Mesenchymal stem cell (in vitro differentiated cells and primary cell): ENCODE results near the gene TYSND1.

Experiments used
- DNase-seq: peaks from one replicate; pipeline ENCODE4 v3.0.0-alpha.2; 2013
- H2AFZ ChIP-seq: one replicate; pipeline ENCODE4 v1.6.1; 2013; ENCODE audit warnings: low read depth, mild to moderate bottlenecking, control low read depth, inconsistent platforms, low read length, moderate library complexity
- H2AK5ac ChIP-seq: 2 replicates; pipeline ENCODE4 v1.6.1; 2013; ENCODE audit warnings: low read length, moderate library complexity, mild to moderate bottlenecking, inconsistent platforms; ENCODE audit not compliant: severe bottlenecking
- H2BK120ac ChIP-seq: one replicate; pipeline ENCODE4 v1.6.1; 2013; ENCODE audit warnings: low read depth, mild to moderate bottlenecking, inconsistent platforms, low read length, moderate library complexity
- H2BK12ac ChIP-seq, 2 experiments: one replicate each; pipeline ENCODE4 v1.6.1; 2013; ENCODE audit warnings: inconsistent platforms in 2 of 2, low read length in 2 of 2, mild to moderate bottlenecking in 2 of 2, moderate library complexity in 2 of 2, control low read depth in 1 of 2
- H2BK15ac ChIP-seq: one replicate; pipeline ENCODE4 v1.6.1; 2013; ENCODE audit warnings: mild to moderate bottlenecking, low read depth, inconsistent platforms; ENCODE audit not compliant: poor library complexity, severe bottlenecking
- H2BK5ac ChIP-seq: 2 replicates; pipeline ENCODE4 v1.6.1; 2013; ENCODE audit warnings: low read depth, mild to moderate bottlenecking, low read length, control low read depth, inconsistent platforms; ENCODE audit not compliant: poor library complexity, severe bottlenecking
- H3K14ac ChIP-seq, 2 experiments: one replicate each; pipeline ENCODE4 v1.6.1; 2013; ENCODE audit warnings: inconsistent platforms in 2 of 2, low read length in 2 of 2, control low read depth in 1 of 2, mild to moderate bottlenecking in 1 of 2, moderate library complexity in 1 of 2
- H3K18ac ChIP-seq, 2 experiments: one replicate each; pipeline ENCODE4 v1.6.1; 2013; ENCODE audit warnings: inconsistent platforms in 2 of 2, low read length in 2 of 2, control low read depth in 1 of 2, low read depth in 1 of 2, mild to moderate bottlenecking in 1 of 2
- H3K23ac ChIP-seq, 2 experiments: one replicate each; pipeline ENCODE4 v1.6.1; 2013; ENCODE audit warnings: inconsistent platforms in 2 of 2, low read length in 2 of 2, mild to moderate bottlenecking in 2 of 2, moderate library complexity in 2 of 2, control low read depth in 1 of 2
- H3K27ac ChIP-seq: 2 replicates; pipeline ENCODE4 v1.5.1; 2013; ENCODE audit warnings: mild to moderate bottlenecking, moderate library complexity, low read length, control low read depth, inconsistent platforms; ENCODE audit not compliant: poor library complexity, severe bottlenecking
- H3K27me3 ChIP-seq, 2 experiments: 2 replicates each; pipeline versions ENCODE4 v1.6.1 to v1.7.0; 2013; ENCODE audit warnings: low read length in 2 of 2, mild to moderate bottlenecking in 2 of 2, moderate library complexity in 2 of 2, control low read depth in 1 of 2, inconsistent platforms in 1 of 2; ENCODE audit not compliant: control insufficient read depth in 1 of 2, insufficient read depth in 1 of 2
- H3K36me3 ChIP-seq, 2 experiments: 2 replicates each; pipeline versions ENCODE4 v1.6.1 to v1.7.0; 2013; ENCODE audit warnings: low read length in 2 of 2, control low read depth in 1 of 2, inconsistent platforms in 1 of 2, low read depth in 1 of 2, mild to moderate bottlenecking in 1 of 2; ENCODE audit not compliant: insufficient read depth in 2 of 2, control insufficient read depth in 1 of 2
- H3K4ac ChIP-seq, 2 experiments: one replicate each; pipeline ENCODE4 v1.6.1; 2013; ENCODE audit warnings: inconsistent platforms in 2 of 2, low read length in 2 of 2, mild to moderate bottlenecking in 2 of 2, moderate library complexity in 2 of 2, control low read depth in 1 of 2, low read depth in 1 of 2
- H3K4me1 ChIP-seq: 2 replicates; pipeline ENCODE4 v1.6.1; 2013; ENCODE audit warnings: low read depth, low read length, control low read depth; ENCODE audit not compliant: control insufficient read depth, insufficient read depth
- H3K4me2 ChIP-seq: 2 replicates; pipeline ENCODE4 v1.6.1; 2013; ENCODE audit warnings: low read length, mild to moderate bottlenecking, inconsistent platforms; ENCODE audit not compliant: poor library complexity, severe bottlenecking
- H3K4me3 ChIP-seq, 2 experiments: 2 replicates each; pipeline versions ENCODE4 v1.5.1 to v1.7.0; 2013; ENCODE audit warnings: low read length in 2 of 2, mild to moderate bottlenecking in 2 of 2, control low read depth in 1 of 2, low read depth in 1 of 2; ENCODE audit not compliant: insufficient read depth in 1 of 2
- H3K79me1 ChIP-seq: replicated peaks from 2 replicates; pipeline ENCODE4 v1.6.1; 2013; ENCODE audit warnings: mild to moderate bottlenecking, control low read depth, low read length, inconsistent platforms; ENCODE audit not compliant: poor library complexity, severe bottlenecking
- H3K9ac ChIP-seq: 2 replicates; pipeline ENCODE4 v1.7.0; 2013; ENCODE audit warnings: mild to moderate bottlenecking, low read length, moderate library complexity
- H3K9me3 ChIP-seq: 2 replicates; pipeline ENCODE4 v1.7.0; 2013; ENCODE audit warnings: mild to moderate bottlenecking, low read length; ENCODE audit not compliant: control insufficient read depth
- H4K8ac ChIP-seq: one replicate; pipeline ENCODE4 v1.6.1; 2013; ENCODE audit warnings: inconsistent platforms, mild to moderate bottlenecking, low read length, moderate library complexity
- H4K91ac ChIP-seq: one replicate; pipeline ENCODE4 v1.6.1; 2013; ENCODE audit warnings: mild to moderate bottlenecking, low read length, inconsistent platforms
- WGBS: methylation state at CpG from one replicate; pipeline ENCODE4 v1.1.7; 2013; ENCODE audit warnings: mixed read lengths; 5-methylcytosine and 5-hydroxymethylcytosine counted together

The TYSND1 gene

DNA sequence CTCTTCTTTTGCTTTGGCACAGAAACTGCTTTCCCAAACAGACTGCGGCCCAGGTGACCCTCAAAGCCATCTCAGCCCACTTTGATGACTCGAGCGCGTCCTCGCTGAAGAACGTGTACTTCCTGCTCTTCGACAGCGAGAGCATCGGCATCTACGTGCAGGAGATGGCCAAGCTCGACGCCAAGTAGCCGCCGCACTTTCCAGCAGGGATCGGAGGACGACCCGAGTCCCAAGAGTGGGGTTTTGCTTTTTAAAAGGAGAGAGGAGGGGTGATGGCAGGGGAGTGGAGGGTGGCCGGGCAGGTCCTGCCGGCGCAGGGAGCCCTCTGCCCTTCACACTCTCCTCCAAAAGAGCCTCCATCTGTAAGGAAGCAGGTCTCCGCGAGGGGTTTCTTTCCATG is 35.0 kb downstream of the TYSND1 start:
- H2AFZ ChIP-seq, result no peak overlapping the region
- H3K4ac ChIP-seq, result no peak overlapping the region
- no peak overlapping the region for H4K8ac ChIP-seq
- H3K23ac ChIP-seq, result no peak overlapping the region
- H3K18ac ChIP-seq, result no peak overlapping the region
- no peak overlapping the region for H4K91ac ChIP-seq
- no peaks in the 10 kb centered on the region for H3K27me3 ChIP-seq
- no peak overlapping the region for H3K14ac ChIP-seq
- H3K9ac ChIP-seq, result no peak overlapping the region
- H3K36me3 ChIP-seq, result peaks cover 45 to 80% of the 10 kb centered on the region in 2 experiments
- no peaks in the 10 kb centered on the region for H3K79me1 ChIP-seq
- no peak overlapping the region for H2BK15ac ChIP-seq
- no peak overlapping the region for H3K4me2 ChIP-seq
- no peak overlapping the region for H3K27ac ChIP-seq
- H3K9me3 ChIP-seq, result no peaks in the 10 kb centered on the region
- H3K4me3 ChIP-seq, result no peak overlapping the region
- H2BK12ac ChIP-seq, result no peak overlapping the region
- H3K4me1 ChIP-seq, result peaks cover 8% of the 10 kb centered on the region
- no peak overlapping the region for H2AK5ac ChIP-seq
- H2BK5ac ChIP-seq, result no peak overlapping the region
- WGBS, result 95% methylated on average over 21 of the region's 22 CpGs
- DNase-seq, result no peak
- no peak overlapping the region for H2BK120ac ChIP-seq

- Histone ChIP-seq H3K4ac (no peak overlapping the region), H3K4me3 (no peak overlapping the region), H3K36me3 (peaks cover 45 to 70% of the 10 kb centered on the region in 2 experiments), H3K79me1 (no peaks in the 10 kb centered on the region), H3K4me1 (peaks cover 5% of the 10 kb centered on the region), H3K27me3 (no peaks in the 10 kb centered on the region), H4K8ac (no peak overlapping the region), H3K9me3 (no peaks in the 10 kb centered on the region), H3K23ac (no peak overlapping the region), H2AFZ (no peak overlapping the region), H2BK120ac (no peak overlapping the region), H2BK15ac (no peak overlapping the region), H2BK5ac (no peak overlapping the region), H3K4me2 (no peak overlapping the region), H4K91ac (no peak overlapping the region), H3K14ac (no peak overlapping the region), H3K18ac (no peak overlapping the region), H3K27ac (no peak overlapping the region), H2BK12ac (no peak overlapping the region), H3K9ac (no peak overlapping the region), H2AK5ac (no peak overlapping the region)
- 94% methylated on average over 18 of the region's 18 CpGs for WGBS
- no peak for DNase-seq
Measured at GRCh38 chr10:70109064-70109729, 37.3 kb downstream of the TYSND1 start.

DNA sequence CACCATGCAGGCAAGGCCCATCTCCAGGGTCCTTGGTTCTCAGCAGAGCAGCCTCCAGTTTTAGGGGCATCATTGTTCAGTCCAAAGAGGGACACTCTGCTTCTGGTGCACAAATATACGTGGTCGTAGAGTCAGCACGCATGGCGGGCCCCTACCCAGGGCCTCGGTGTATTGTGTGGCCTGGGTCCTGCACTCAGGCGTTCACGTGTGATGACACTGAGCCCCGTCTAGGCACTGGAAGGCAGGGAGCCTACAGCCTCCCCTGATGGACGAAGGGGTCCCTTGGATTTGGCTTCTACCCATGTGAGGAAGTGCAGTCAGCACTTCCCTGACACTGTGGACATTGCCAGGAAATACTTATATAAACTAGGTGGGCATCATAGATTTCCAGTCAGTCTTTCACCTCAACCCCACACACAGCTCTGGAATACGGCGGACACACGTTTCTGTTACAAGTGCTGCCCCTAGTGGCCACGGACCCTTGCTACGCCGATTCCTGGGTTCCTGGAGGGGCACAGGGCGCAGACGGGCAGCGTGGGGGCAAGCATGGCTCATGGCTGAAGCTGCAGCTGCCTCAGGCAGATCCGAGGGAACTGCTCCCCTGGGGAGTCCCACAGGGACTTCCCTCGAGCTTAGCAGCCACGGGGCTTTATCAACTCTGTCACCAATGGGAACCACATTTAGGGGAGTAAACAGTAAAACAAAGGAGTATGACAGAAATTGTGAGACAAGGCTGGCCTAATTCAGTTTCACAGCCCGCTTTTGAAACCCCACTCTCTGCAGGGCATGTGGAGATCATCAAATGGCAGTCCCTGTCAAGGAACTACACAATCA is 39.3 kb downstream of the TYSND1 start:
- Histone ChIP-seq H3K36me3 (peaks cover 35 to 59% of the 10 kb centered on the region in 2 experiments), H3K4me3 (no peak overlapping the region), H3K27me3 (no peaks in the 10 kb centered on the region), H4K8ac (no peak overlapping the region), H2BK15ac (no peak overlapping the region), H2BK12ac (no peak overlapping the region), H3K79me1 (no peaks in the 10 kb centered on the region), H3K4me2 (no peak overlapping the region), H3K4ac (no peak overlapping the region), H3K18ac (no peak overlapping the region), H3K9me3 (no peaks in the 10 kb centered on the region), H3K4me1 (peaks cover 2% of the 10 kb centered on the region), H3K14ac (no peak overlapping the region), H2BK120ac (no peak overlapping the region), H3K9ac (no peak overlapping the region), H3K23ac (no peak overlapping the region), H4K91ac (no peak overlapping the region), H2AFZ (no peak overlapping the region), H2BK5ac (no peak overlapping the region), H2AK5ac (no peak overlapping the region), H3K27ac (no peak overlapping the region)
- no peak for DNase-seq
- WGBS, result 74% methylated on average over 22 of the region's 22 CpGs

DNA sequence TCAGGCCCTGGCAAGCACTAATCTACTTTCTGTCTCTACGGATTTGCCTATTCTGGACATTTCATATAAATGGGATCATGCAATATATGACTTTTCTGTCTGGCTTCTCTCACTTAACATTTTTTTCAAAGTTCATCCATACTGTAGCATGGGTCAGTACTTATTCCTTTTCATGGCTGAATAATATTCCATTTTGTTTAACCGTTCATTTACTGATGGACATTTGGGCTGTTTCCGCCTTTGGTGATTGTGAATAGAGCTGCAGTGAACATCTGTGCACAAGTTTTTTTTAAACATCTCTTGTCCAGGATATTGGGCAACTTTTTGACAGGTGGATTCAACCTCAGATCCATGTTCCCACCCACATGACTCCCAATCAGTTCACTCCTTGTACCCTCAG is 44.8 kb downstream of the TYSND1 start:
- H3K36me3 ChIP-seq, result peaks cover 41 to 43% of the 10 kb centered on the region in 2 experiments
- H3K9me3 ChIP-seq, result no peaks in the 10 kb centered on the region
- H3K18ac ChIP-seq, result no peak overlapping the region
- no peaks in the 10 kb centered on the region for H3K27me3 ChIP-seq
- no peak overlapping the region for H4K8ac ChIP-seq
- H3K4me1 ChIP-seq, result peaks cover under 1% of the 10 kb centered on the region
- H3K9ac ChIP-seq, result no peak overlapping the region
- no peak overlapping the region for H2AK5ac ChIP-seq
- no peak overlapping the region for H2BK5ac ChIP-seq
- no peak overlapping the region for H2BK15ac ChIP-seq
- H3K4ac ChIP-seq, result no peak overlapping the region
- H2BK12ac ChIP-seq, result no peak overlapping the region
- no peak overlapping the region for H2AFZ ChIP-seq
- WGBS, result 67% methylated on average over 2 of the region's 3 CpGs
- no peak overlapping the region for H4K91ac ChIP-seq
- H3K4me3 ChIP-seq, result no peak overlapping the region
- no peak overlapping the region for H3K27ac ChIP-seq
- no peak for DNase-seq
- no peak overlapping the region for H2BK120ac ChIP-seq
- no peak overlapping the region for H3K14ac ChIP-seq
- no peaks in the 10 kb centered on the region for H3K79me1 ChIP-seq
- no peak overlapping the region for H3K23ac ChIP-seq
- no peak overlapping the region for H3K4me2 ChIP-seq
